Neural progenitor cell (in vitro differentiated cells): ENCODE data around the gene CDH23.

Experiments
- EZH2 ChIP-seq: fragments of 200-600 bp; sonication (generic); IDR thresholded peaks from 2 replicates; pipeline ENCODE4 v1.6.1; 2017; ENCODE audit warnings: antibody characterized with exemption, mild to moderate bottlenecking, moderate library complexity
- TF ChIP-seq, protein P1 (sequence below): fragments of 200-600 bp; sonication (generic); IDR thresholded peaks from 2 replicates; pipeline ENCODE4 v1.5.1; 2017; ENCODE audit warnings: antibody characterized with exemption, mild to moderate bottlenecking

DNA sequence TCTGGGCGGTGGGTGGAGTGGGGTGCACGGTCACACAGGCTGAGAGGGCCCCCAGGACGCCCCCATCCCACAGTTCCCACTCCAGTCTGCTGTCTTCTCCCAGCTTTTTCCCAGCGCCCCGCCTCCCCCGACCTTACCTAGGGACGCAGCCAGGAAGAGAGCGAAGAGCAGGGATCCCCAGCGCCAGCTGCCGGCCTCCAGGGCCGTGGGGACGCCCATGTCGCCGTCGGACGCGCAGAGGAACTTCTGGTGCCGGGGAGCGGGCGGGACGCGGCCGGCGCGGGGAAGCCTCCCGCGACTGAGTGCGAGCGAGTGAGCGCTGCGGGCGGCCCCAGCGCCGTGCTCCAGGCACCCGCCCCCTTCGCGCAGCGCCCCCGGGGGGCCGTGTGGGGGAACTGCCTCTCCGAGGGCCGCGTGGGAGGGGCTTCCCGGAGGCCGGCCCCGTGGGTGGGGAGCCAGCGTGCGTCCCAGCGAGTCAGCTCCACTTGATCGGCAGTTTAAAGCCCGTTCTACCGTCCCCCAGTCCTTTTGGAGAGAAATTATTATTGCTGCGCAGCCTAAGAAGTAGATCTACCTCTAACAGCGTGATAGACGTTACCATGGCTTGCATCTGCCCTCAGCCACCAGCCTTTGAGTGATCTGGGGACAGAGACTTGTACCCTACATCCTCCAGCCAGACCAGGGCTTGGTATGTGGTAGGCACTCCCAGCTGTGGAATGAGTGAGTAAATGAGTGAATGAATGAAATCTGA is 376.7 kb downstream of the CDH23 start, which contains the start of gene VSIR:
- TF ChIP-seq, protein P1, sequence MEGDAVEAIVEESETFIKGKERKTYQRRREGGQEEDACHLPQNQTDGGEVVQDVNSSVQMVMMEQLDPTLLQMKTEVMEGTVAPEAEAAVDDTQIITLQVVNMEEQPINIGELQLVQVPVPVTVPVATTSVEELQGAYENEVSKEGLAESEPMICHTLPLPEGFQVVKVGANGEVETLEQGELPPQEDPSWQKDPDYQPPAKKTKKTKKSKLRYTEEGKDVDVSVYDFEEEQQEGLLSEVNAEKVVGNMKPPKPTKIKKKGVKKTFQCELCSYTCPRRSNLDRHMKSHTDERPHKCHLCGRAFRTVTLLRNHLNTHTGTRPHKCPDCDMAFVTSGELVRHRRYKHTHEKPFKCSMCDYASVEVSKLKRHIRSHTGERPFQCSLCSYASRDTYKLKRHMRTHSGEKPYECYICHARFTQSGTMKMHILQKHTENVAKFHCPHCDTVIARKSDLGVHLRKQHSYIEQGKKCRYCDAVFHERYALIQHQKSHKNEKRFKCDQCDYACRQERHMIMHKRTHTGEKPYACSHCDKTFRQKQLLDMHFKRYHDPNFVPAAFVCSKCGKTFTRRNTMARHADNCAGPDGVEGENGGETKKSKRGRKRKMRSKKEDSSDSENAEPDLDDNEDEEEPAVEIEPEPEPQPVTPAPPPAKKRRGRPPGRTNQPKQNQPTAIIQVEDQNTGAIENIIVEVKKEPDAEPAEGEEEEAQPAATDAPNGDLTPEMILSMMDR, result peak; percentile 80
- peak; percentile 43 for TF ChIP-seq EZH2
